Left ventricle myocardium superior (tissue), 1 donor: Measurements from ENCODE around the gene TMEM11. TPM values are rescaled to one million over a fixed set of nuclear protein-coding genes. Genes with fewer than 3 reads are reported as not detected.

Source experiments
- ATAC-seq: fragments of 200-7000 bp; cut with Tn5 transposase; one replicate; pipeline ENCODE4 v1.9.1; 2020; ENCODE audit warnings: mild to moderate bottlenecking, moderate library complexity
- DNase-seq: peaks from one replicate; pipeline ENCODE4 v3.0.0-alpha.2; 2020
- intact Hi-C: fragments of 100-400 bp; cut with micrococcal nuclease; formaldehyde crosslinking; loops from one replicate; pipeline ENCODE4 v1.11.0; 2022
- total RNA-seq: library from RNA; stranded (reverse); fragmentation: NEBNext Ultra II Directional; extraction: Animal tissue kit (Norgen Biotek cat#: 25700); gene quantifications from one replicate; pipeline ENCODE4 v1.2.1, GENCODE V29; 2021
- donor health status: DM: no; HTN: yes; CAD: no; lungs with severe emphysema.

TMEM11 gene
- total RNA-seq, 1 donor from 2014 or later, result 31.5 TPM

DNA sequence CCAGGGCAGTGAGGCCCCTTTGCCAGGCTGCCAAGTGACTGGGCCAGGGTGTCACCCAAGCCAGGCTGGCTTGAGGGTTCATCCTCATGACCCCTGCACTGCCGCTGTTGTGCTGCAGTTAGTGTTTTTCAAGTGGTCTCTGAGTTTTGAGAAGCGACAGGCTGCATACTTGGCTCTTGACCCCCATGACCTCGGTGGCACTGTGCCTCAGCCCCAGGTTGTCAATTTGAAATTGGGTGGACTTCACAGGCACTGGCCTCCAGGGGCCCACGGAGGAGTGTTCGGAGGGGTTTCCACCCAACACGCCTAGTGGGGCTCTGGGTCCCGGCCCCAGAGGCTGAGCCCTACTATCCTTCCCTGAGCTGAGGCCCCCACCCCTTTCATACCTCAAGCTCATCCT, 44.5 kb downstream of the TMEM11 start:
- DNase-seq, result no peak
- no peak for ATAC-seq
- intact Hi-C loops, result no loop called here

GRCh38 chr17:21168555-21168865, 45.5 kb downstream of the TMEM11 start:
- ATAC-seq (no peak), DNase-seq (no peak)
- intact Hi-C loops, result no loop called here

- intact Hi-C loops, result no loop called here
- ATAC-seq (peak; percentile 76), DNase-seq (no peak)
These were observed 46.7 kb downstream of the TMEM11 start for GRCh38 chr17:21167303-21167702.

- DNase-seq (no peak), ATAC-seq (peak; percentile 46)
- intact Hi-C loops, result no loop called here
These were observed 47.3 kb downstream of the TMEM11 start for GRCh38 chr17:21166595-21167210.

GRCh38 chr17:21165922-21166594, 47.9 kb downstream of the TMEM11 start:
- intact Hi-C loops, result no loop called here
- peak; percentile 87 for DNase-seq
- peak; percentile 87 for ATAC-seq

GRCh38 chr17:21164620-21165019, 49.3 kb downstream of the TMEM11 start:
- no peak for ATAC-seq
- intact Hi-C loops, result no loop called here
- DNase-seq, result no peak

DNA sequence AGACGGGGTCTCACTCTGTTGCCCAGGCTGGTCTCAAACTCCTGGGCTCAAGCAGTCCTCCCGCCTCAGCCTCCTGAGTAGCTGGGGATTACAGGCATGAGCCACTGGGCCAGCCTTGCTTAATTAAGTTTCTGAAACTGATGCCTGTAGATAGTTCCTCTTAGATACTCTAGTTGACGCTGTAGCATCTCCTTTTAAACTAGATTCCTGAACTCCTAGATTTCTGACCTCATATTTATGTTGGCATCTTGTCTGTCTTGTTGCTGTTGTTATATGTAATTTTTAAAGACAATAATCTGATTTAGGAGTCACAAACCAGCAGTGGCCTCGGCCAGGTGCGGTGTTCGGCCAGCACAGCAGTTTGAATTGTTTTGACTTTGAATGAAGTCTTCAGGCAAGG, 49.7 kb downstream of the TMEM11 start:
- intact Hi-C loops, result no loop called here
- ATAC-seq, result no peak
- no peak for DNase-seq

- ATAC-seq (no peak), DNase-seq (no peak)
- intact Hi-C loops, result no loop called here
These were observed 50.9 kb downstream of the TMEM11 start for GRCh38 chr17:21163101-21163500.

- ATAC-seq (no peak), DNase-seq (no peak)
- intact Hi-C loops, result no loop called here
These were observed 51.6 kb downstream of the TMEM11 start for GRCh38 chr17:21162394-21162775.

- ATAC-seq (peak; percentile 55), DNase-seq (no peak)
- intact Hi-C loops, result no loop called here
These were observed 52.2 kb downstream of the TMEM11 start for GRCh38 chr17:21161498-21162393.

DNA sequence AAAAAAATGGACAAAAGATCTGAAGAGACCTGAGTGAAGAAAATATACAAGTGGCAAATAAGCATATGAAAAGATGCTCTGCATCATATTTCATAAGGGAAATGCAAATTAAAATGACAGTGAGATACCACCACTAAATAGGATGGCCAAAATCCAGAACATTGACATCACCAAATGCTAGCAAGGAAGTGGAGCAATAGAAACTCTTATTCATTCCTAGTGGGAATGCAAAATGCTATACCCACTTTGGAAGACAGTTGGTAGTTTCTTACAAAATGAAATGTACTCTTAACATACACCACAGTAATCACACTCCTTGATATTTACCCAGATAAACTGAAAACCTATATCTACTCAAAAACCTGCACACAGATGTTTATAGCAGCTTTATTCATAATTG, 53.6 kb downstream of the TMEM11 start:
- intact Hi-C loops, result no loop called here
- ATAC-seq, result no peak
- no peak for DNase-seq

- DNase-seq (no peak), ATAC-seq (no peak)
- intact Hi-C loops, result no loop called here
These were observed 56.2 kb downstream of the TMEM11 start for GRCh38 chr17:21157586-21158370.

DNA sequence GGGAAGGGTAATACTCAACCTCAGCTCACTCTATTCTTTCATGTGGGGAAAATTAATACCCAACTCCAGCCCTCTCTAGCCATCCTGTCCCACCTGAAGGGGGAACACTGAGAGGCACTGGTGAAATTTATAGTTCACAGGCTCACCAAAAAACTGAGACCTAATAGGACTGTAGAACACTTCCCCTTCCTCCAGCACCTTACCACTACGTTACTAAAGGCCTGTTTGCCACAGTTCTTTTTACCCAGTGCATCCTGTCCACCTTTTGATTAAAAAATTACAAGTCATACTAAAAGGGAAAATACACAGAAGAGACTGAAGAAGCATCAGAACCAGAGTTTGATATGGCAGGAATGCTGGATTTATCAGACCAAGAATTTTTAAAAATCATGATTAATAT, 61.2 kb downstream of the TMEM11 start:
- intact Hi-C loops, result no loop called here
- ATAC-seq (no peak), DNase-seq (no peak)

GRCh38 chr17:21149621-21150020, 64.3 kb downstream of the TMEM11 start:
- intact Hi-C loops, result no loop called here
- ATAC-seq (no peak), DNase-seq (no peak)

Other genes with a start within 250 kb of the TMEM11 start
- 144 TPM for gene USP22, start 171.2 kb downstream of the TMEM11 start, total RNA-seq
- gene DHRS7B, start 87.2 kb downstream of the TMEM11 start, total RNA-seq, result 18.6 TPM
- 22.1 TPM for gene NATD1, start 39.2 kb upstream of the TMEM11 start, total RNA-seq
- 38.6 TPM for gene MAP2K3, start 70.5 kb upstream of the TMEM11 start, total RNA-seq
- gene KCNJ12, start 162.2 kb upstream of the TMEM11 start, total RNA-seq, result 11.4 TPM